IPS DF 6.9 (cell line): ENCODE results near the gene LASP1NB.

Experiments
- DNase-seq: peaks from one replicate; pipeline ENCODE4 v3.0.0-alpha.2; 2013; ENCODE audit warnings: low read depth, low spot score
- H3K27ac ChIP-seq: one replicate; pipeline ENCODE4 v1.5.1; 2013; ENCODE audit warnings: low read length, control low read depth
- H3K27me3 ChIP-seq: 2 replicates; pipeline ENCODE4 v1.6.1; 2013; ENCODE audit warnings: mild to moderate bottlenecking, low read length; ENCODE audit not compliant: control insufficient read depth, insufficient read depth
- H3K36me3 ChIP-seq: 2 replicates; pipeline ENCODE4 v1.6.1; 2013; ENCODE audit warnings: low read length; ENCODE audit not compliant: control insufficient read depth, insufficient read depth
- H3K4me1 ChIP-seq: 2 replicates; pipeline ENCODE4 v1.6.1; 2013; ENCODE audit warnings: low read length; ENCODE audit not compliant: control insufficient read depth, insufficient read depth
- H3K4me3 ChIP-seq: 2 replicates; pipeline ENCODE4 v1.5.1; 2013; ENCODE audit warnings: mild to moderate bottlenecking, low read length
- H3K9me3 ChIP-seq: 2 replicates; pipeline ENCODE4 v1.6.1; 2013; ENCODE audit warnings: low read length, inconsistent platforms; ENCODE audit not compliant: control insufficient read depth, insufficient read depth
- WGBS: extraction: QIAGEN DNeasy Blood & Tissue Kit; methylation state at CpG from one replicate; pipeline ENCODE4 v1.1.7; 2013; ENCODE audit warnings: mixed read lengths, missing lambda C conversion rate; ENCODE audit not compliant: insufficient read length, insufficient coverage; 5-methylcytosine and 5-hydroxymethylcytosine counted together

LASP1NB gene

DNA sequence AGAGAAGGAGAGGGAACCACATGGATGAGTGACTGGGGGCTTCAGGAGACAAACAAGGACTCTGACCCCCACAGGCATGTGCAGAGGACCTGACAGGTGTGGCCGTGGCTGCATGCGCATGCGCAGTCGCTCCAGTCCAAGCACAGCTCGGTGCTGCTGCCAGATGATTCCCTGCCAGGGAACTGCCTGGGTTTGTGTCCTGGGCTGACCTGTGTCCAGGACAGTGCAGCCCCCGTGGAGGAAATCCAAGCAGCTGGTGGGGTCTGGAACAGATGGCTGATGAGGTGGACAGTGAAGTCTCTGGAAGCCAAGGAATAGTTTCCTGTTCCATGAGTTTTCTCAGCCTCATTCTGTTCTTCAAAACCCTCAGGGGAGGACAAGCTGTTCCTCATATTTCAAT is 28.2 kb upstream of the LASP1NB start:
- H3K27me3 ChIP-seq: no peaks in the 10 kb centered on the region
- 0 out of 2 replicates have a peak, but pooled peaks cover 2% of the 10 kb centered on the region for H3K4me1 ChIP-seq
- no peak overlapping the region for H3K4me3 ChIP-seq
- DNase-seq: no peak
- no CpG with 5 or more reads among the region's 6 CpGs for WGBS
- no peak overlapping the region for H3K27ac ChIP-seq
- no peaks in the 10 kb centered on the region for H3K9me3 ChIP-seq
- H3K36me3 ChIP-seq: peaks cover 17% of the 10 kb centered on the region

DNA sequence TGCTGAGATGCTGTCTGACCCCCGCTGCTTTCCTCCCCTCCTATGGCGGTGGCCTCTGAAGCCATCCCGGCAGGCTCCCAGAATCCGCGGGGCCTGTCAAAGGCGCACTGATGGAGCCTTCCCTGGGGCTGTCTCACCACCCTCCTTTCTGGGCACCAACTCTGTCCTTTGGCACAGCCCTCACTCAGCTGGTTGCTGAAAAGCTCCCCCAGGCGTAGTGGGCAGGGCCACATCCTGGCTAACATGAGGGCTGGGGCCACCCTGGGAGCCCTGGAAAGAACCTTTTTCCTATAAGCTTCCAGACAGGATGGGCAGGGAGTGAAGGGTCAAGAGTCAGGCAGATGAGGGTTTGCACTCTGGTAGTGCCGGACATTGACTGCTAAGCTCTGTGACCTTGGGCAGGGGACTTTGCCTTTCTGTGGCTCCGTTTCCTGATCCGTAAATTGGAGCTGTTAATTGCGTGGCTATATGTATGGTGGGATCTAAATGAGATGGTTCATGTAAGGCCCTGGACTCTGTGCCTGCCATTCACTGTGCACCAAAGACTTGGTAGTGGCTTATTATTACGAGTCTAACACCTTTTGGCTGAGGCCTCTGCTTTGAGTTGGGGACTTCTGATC is 27.6 kb upstream of the LASP1NB start:
- H3K4me3 ChIP-seq: no peak overlapping the region

DNA sequence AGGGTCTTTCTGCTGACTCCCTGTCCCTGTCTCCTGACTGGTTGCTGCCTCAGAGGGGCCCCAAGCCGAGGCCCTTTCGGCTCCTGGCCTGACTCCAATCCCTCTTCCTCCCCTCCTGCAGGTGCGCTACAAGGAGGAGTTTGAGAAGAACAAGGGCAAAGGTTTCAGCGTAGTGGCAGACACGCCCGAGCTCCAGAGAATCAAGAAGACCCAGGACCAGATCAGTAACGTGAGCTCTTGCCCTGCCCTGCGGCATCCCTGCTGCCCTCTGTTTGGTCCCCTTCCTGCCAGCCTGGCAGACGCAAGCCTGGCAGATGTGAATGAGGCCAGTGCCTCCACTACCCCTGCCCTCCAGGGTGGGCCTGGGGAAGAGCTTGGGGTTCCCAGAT is 27.1 kb upstream of the LASP1NB start:
- WGBS: no CpG with 5 or more reads among the region's 9 CpGs
- no peak overlapping the region for H3K27ac ChIP-seq
- peaks cover 10% of the 10 kb centered on the region for H3K36me3 ChIP-seq

More for the DNA sequence above, 27.6 kb upstream of the LASP1NB start:
- H3K27me3 ChIP-seq: no peaks in the 10 kb centered on the region
- WGBS: no CpG with 5 or more reads among the region's 12 CpGs
- 0 out of 2 replicates have a peak, but pooled peaks cover 2% of the 10 kb centered on the region for H3K4me1 ChIP-seq
- H3K9me3 ChIP-seq: no peaks in the 10 kb centered on the region
- no peak overlapping the region for H3K27ac ChIP-seq
- H3K36me3 ChIP-seq: peaks cover 14% of the 10 kb centered on the region
- no peak for DNase-seq

DNA sequence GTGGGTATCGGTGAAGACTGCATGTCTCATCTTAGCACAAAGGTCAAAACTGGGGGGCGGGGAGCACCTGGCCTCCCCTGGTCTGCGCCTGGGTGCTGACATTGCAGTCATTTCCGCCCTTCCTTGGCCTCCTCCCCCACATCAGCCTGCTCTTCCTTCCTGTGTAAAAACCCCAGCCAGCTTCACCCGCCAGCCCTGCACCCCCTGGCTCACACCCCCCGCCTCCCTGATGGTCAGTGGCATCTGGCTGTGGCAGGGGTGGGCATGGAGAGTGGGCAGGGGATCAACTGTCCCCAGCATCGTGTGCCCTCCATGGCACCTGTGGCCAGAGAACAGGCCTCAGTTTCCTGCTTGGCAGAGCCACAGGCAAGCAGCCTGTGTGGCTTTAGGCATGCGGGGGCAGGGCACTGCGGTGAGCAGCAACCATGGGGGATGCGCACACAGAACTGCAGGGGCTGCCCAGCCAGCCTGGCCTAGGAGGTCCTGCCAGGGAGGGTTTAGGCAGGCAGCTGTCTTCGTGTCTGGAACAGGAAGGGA is 26.5 kb upstream of the LASP1NB start:
- Histone ChIP-seq H3K27ac (no peak overlapping the region), H3K4me1 (0 out of 2 replicates have a peak, but pooled peaks cover 2% of the 10 kb centered on the region), H3K27me3 (no peaks in the 10 kb centered on the region), H3K9me3 (no peaks in the 10 kb centered on the region), H3K4me3 (no peak overlapping the region), H3K36me3 (peaks cover 10% of the 10 kb centered on the region)
- WGBS: no CpG with 5 or more reads among the region's 11 CpGs
- DNase-seq: no peak

More for the DNA sequence above, 27.1 kb upstream of the LASP1NB start:
- Histone ChIP-seq H3K9me3 (no peaks in the 10 kb centered on the region), H3K27me3 (no peaks in the 10 kb centered on the region), H3K4me1 (0 out of 2 replicates have a peak, but pooled peaks cover 2% of the 10 kb centered on the region), H3K4me3 (no peak overlapping the region)
- no peak for DNase-seq

DNA sequence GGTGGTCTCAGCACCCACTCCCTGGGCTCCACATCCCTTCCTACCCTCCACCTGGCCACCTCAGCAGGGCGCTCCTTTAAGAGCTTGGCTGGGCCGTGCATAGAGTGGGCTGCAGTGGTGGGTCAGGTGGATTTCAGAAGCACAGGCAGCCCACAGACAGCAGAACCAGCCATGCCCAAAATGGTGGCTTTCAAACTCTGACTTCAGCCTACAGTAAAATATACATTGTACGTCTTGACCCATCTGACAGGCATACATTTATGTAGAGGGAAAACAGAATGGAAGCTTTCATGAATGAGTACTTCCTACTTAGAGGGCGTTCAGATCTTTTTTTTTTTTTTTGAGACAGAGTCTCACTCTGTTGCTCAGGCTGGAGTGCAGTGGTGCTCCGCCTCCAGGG is 26.0 kb upstream of the LASP1NB start:
- Histone ChIP-seq H3K4me1 (0 out of 2 replicates have a peak, but pooled peaks cover 2% of the 10 kb centered on the region), H3K27ac (no peak overlapping the region), H3K9me3 (no peaks in the 10 kb centered on the region), H3K27me3 (no peaks in the 10 kb centered on the region), H3K36me3 (peaks cover 10% of the 10 kb centered on the region), H3K4me3 (no peak overlapping the region)
- DNase-seq: no peak
- WGBS: no CpG with 5 or more reads among the region's 5 CpGs

DNA sequence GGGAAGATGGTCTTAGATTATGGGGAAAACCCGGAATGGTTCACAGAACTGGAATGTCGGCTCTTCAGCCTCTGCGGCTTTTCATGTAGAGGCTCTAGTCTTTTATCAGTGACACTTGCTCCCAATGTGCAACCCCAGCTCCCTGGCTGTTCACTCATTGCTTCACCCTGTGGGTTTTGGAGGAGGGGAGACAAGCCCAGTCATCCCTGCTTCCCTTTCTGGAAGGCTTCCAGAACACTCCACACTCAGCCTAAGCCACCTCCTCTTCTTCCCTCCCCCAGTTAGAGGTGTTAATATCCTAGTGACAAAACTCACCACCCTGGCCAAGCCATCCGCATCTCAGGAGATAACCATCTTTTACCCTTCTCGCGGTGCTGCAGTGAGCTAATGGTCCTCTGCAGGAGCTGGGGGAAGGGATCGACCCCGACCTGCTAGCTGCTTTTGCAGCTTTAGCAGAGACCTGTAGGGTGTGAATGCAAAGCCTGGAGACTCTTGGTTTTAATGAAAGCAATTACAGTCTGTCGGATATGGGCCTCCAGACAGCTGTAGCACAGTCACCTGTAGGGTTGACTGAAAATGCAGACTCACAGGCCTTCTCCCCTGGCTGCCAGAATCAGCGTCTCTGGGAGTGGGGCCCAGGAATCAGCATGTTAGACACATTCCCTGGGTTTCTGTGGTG is 24.3 kb upstream of the LASP1NB start:
- Histone ChIP-seq H3K9me3 (no peaks in the 10 kb centered on the region), H3K36me3 (peaks cover 10% of the 10 kb centered on the region), H3K4me3 (no peak overlapping the region), H3K27me3 (no peaks in the 10 kb centered on the region), H3K4me1 (0 out of 2 replicates have a peak, but pooled peaks cover 2% of the 10 kb centered on the region), H3K27ac (no peak overlapping the region)
- DNase-seq: no peak
- no CpG with 5 or more reads among the region's 10 CpGs for WGBS

DNA sequence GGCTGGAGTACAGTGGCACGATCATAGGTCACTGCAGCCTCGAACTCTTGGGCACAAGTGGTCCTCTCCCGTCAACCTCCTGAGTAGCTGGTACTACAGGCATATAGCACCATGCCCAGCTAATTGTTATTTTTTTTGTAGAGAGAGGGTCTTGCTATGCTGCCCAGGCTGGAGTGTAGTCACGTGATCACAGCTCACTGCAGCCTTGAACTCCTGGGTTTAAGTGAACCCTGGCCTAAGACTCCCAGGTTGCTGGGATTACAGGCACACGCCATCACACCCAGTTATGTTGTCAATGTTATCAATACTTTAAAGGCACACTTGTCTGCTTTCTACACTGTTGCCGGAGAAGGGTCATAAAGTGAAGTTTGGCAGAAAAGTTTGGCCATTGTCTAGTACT is 22.0 kb upstream of the LASP1NB start:
- H3K4me3 ChIP-seq: no peak overlapping the region
- no peaks in the 10 kb centered on the region for H3K9me3 ChIP-seq
- WGBS: no CpG with 5 or more reads among the region's 6 CpGs
- peaks cover 8% of the 10 kb centered on the region for H3K36me3 ChIP-seq
- 0 out of 2 replicates have a peak, but pooled peaks cover 5% of the 10 kb centered on the region for H3K4me1 ChIP-seq
- no peaks in the 10 kb centered on the region for H3K27me3 ChIP-seq
- DNase-seq: no peak
- H3K27ac ChIP-seq: no peak overlapping the region

DNA sequence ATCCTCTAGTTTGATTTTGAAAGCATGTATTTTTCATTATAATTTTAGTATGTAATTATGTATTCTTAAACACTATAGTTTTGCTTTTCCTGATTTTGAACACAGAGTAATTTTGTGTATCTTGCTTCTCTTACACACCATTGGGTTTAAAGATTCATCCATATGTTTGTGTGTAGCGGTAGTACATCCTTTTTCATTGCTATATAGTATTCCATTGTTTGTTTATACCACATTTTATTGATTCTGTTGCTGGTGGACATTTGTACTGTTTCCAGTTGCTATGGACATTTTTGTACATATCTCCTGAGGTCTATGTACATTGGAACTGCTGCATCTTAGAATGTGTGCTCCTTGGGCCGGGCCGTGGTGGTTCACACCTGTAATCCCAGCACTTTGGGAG is 20.5 kb upstream of the LASP1NB start:
- Histone ChIP-seq H3K9me3 (no peaks in the 10 kb centered on the region), H3K27ac (no peak overlapping the region), H3K4me1 (peaks cover 6% of the 10 kb centered on the region; the same call in 1 of the 2 replicates), H3K4me3 (no peak overlapping the region), H3K36me3 (no peaks in the 10 kb centered on the region; the same call in 1 of the 2 replicates), H3K27me3 (no peaks in the 10 kb centered on the region)
- DNase-seq: no peak
- no CpG with 5 or more reads among the region's 3 CpGs for WGBS

DNA sequence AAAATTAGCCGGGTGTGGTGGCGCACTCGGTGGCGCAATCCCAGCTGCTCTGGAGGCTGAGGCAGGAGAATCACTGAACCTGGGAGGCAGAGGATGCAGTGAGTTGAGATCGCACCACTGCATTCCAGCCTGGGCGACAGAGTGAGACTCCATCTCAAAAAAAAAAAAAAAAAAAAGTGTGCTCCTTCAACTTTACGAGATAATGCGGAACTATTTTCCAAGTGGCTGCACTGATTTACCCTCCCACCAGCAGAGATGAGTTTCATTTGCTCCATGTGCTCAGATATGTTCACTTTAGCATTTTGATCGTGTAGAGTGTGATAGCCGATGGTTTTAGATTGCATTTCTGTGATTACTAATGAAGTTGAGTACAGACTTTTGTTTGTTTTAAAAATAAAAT is 20.0 kb upstream of the LASP1NB start:
- H3K27me3 ChIP-seq: no peaks in the 10 kb centered on the region
- no peak overlapping the region for H3K4me3 ChIP-seq
- no peak for DNase-seq
- H3K27ac ChIP-seq: no peak overlapping the region
- H3K36me3 ChIP-seq: no peaks in the 10 kb centered on the region; the same call in 1 of the 2 replicates
- no peaks in the 10 kb centered on the region for H3K9me3 ChIP-seq
- H3K4me1 ChIP-seq: peaks cover 6% of the 10 kb centered on the region; the same call in 1 of the 2 replicates
- WGBS: no CpG with 5 or more reads among the region's 10 CpGs

DNA sequence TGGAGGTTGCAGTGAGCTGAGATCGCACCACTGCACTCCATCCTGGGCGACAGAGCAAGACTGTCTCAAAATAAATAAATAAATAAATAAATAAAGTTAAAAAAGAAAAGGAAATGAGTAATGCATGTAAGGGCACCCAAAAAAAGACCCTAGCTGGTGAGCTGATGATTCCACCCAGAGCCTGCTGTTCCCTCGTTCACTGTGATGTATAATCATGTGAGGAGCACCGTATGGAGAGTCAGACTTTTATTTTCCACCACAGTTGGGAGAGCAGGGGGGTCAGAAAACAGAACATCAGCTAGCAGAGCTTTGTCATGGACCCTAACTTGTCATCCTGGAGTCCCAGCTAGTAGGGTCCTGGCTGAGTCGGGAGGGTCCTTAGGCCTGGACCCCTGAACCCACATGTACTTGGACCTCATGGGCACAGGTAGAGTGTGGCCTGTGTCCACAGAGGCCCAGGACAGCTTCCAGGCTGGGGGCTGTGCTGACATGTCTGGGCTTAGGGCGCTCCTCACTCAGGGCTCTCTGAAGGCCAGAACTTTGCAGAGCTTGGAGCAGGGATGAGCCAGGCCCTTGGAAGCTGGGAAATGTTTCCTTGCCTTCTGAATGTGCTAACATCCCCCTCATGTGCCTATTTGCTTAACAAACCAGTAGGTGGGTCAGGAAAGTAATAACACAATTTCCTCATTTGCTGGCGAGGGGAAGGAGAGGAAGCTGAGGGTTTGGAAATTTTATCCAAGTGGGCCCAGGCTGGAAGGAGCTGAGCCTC is 18.8 kb upstream of the LASP1NB start:
- no peaks in the 10 kb centered on the region for H3K27me3 ChIP-seq
- no peaks in the 10 kb centered on the region; the same call in 1 of the 2 replicates for H3K36me3 ChIP-seq

More for the DNA sequence above, 18.8 kb upstream of the LASP1NB start:
- Histone ChIP-seq H3K4me3 (no peak overlapping the region), H3K9me3 (no peaks in the 10 kb centered on the region), H3K27ac (no peak overlapping the region), H3K4me1 (peaks cover 6% of the 10 kb centered on the region; the same call in 1 of the 2 replicates)
- no peak for DNase-seq
- no CpG with 5 or more reads among the region's 7 CpGs for WGBS
